HG02623 (cell line): ENCODE data around the gene FOXP3.

Source experiments
- ATAC-seq: cut with Tn5 transposase; IDR thresholded peaks from one replicate; pipeline ENCODE4 v1.9.1; 2021; ENCODE audit warnings: moderate library complexity; ENCODE audit not compliant: unreplicated experiment

FOXP3 gene

GRCh38 chrX:49276671-49277534 is 12.4 kb upstream of the FOXP3 start:
- no peak for ATAC-seq

GRCh38 chrX:49276207-49276606 is 11.7 kb upstream of the FOXP3 start:
- no peak for ATAC-seq

- ATAC-seq: no peak
Observed at GRCh38 chrX:49273181-49273727, 8.7 kb upstream of the FOXP3 start.

GRCh38 chrX:49272421-49272820 is 7.9 kb upstream of the FOXP3 start:
- no peak for ATAC-seq

GRCh38 chrX:49271341-49271740 is 6.8 kb upstream of the FOXP3 start:
- no peak for ATAC-seq

- ATAC-seq: no peak
Observed at GRCh38 chrX:49270249-49270921, 5.9 kb upstream of the FOXP3 start.

- ATAC-seq: peak; percentile 23
Observed at GRCh38 chrX:49269767-49270248, 5.3 kb upstream of the FOXP3 start, which contains the start of gene PPP1R3F. TSS of gene PPP1R3F (plus strand) at chrX:49269793. CDS start at chrX:49269870, 77 bp downstream.

GRCh38 chrX:49269010-49269766 is 4.7 kb upstream of the FOXP3 start:
- peak; percentile 85 for ATAC-seq

- ATAC-seq: no peak
Observed at GRCh38 chrX:49268702-49269009, 4.1 kb upstream of the FOXP3 start.

- ATAC-seq: no peak
Observed at GRCh38 chrX:49266523-49267445, 2.3 kb upstream of the FOXP3 start.

GRCh38 chrX:49263631-49264030 is 879 bp downstream of the FOXP3 start:
- ATAC-seq: no peak

GRCh38 chrX:49262603-49263002 is 1.9 kb downstream of the FOXP3 start:
- ATAC-seq: no peak

GRCh38 chrX:49260221-49260985 is 4.1 kb downstream of the FOXP3 start:
- no peak for ATAC-seq

GRCh38 chrX:49258749-49259124 is 5.8 kb downstream of the FOXP3 start:
- no peak for ATAC-seq

GRCh38 chrX:49257846-49258748 is 6.4 kb downstream of the FOXP3 start:
- ATAC-seq: no peak

GRCh38 chrX:49257074-49257790 is 7.3 kb downstream of the FOXP3 start:
- no peak for ATAC-seq

GRCh38 chrX:49256268-49256995 is 8.1 kb downstream of the FOXP3 start:
- no peak for ATAC-seq
